ENCODE data around the gene THBD.

GRCh38 chr20:23028392-23028791 is 21.1 kb downstream of the THBD start:
- TF ChIP-seq CTCF (conservative IDR thresholded peaks at IDR 0.05; ENCODE audit: low read depth, low read length) (no peak), EZH2 (IDR thresholded peaks at IDR 0.05; ENCODE audit: low read length, unreplicated experiment) (no peak)
